HL-60 (cell line): Measurements from ENCODE around the gene SOBP.

Experiments
- CTCF ChIP-seq: IDR thresholded peaks from one replicate; pipeline ENCODE4 v1.5.1; 2011; ENCODE audit warnings: low read length, control low read depth, inconsistent platforms; ENCODE audit not compliant: insufficient read depth
- GABPA ChIP-seq: IDR thresholded peaks from 2 replicates; pipeline ENCODE4 v1.6.1; 2012; ENCODE audit warnings: low read depth
- POLR2AphosphoS5 ChIP-seq: IDR thresholded peaks from 2 replicates; pipeline ENCODE4 v1.6.1; 2012; ENCODE audit warnings: low read depth
- TF ChIP-seq, protein P1 (sequence below): IDR thresholded peaks from 2 replicates; pipeline ENCODE4 v1.6.1; 2012; ENCODE audit warnings: low read depth; ENCODE audit not compliant: insufficient replicate concordance

- TF ChIP-seq CTCF (no peak), POLR2AphosphoS5 (no peak), GABPA (no peak)
- TF ChIP-seq, protein P1, sequence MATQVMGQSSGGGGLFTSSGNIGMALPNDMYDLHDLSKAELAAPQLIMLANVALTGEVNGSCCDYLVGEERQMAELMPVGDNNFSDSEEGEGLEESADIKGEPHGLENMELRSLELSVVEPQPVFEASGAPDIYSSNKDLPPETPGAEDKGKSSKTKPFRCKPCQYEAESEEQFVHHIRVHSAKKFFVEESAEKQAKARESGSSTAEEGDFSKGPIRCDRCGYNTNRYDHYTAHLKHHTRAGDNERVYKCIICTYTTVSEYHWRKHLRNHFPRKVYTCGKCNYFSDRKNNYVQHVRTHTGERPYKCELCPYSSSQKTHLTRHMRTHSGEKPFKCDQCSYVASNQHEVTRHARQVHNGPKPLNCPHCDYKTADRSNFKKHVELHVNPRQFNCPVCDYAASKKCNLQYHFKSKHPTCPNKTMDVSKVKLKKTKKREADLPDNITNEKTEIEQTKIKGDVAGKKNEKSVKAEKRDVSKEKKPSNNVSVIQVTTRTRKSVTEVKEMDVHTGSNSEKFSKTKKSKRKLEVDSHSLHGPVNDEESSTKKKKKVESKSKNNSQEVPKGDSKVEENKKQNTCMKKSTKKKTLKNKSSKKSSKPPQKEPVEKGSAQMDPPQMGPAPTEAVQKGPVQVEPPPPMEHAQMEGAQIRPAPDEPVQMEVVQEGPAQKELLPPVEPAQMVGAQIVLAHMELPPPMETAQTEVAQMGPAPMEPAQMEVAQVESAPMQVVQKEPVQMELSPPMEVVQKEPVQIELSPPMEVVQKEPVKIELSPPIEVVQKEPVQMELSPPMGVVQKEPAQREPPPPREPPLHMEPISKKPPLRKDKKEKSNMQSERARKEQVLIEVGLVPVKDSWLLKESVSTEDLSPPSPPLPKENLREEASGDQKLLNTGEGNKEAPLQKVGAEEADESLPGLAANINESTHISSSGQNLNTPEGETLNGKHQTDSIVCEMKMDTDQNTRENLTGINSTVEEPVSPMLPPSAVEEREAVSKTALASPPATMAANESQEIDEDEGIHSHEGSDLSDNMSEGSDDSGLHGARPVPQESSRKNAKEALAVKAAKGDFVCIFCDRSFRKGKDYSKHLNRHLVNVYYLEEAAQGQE, result no peak
Observed at GRCh38 chr6:107634324-107635056, 144.6 kb downstream of the SOBP start.
